ENCODE measurements around the gene LACTBL1. TPM values are rescaled to one million over a fixed set of nuclear protein-coding genes. Genes with fewer than 3 reads are reported as not detected.

LACTBL1 gene
- total and polyA plus RNA-seq, 2 of the 8 experiments (the other 6 are each of a cell fraction or from before 2014, with no cell fraction given) = not detected

- Histone ChIP-seq H3K14ac (ENCODE audit: insufficient read length) (no peak overlapping the region), H2BK20ac (ENCODE audit: low read length) (no peak overlapping the region), H3K36me3 (ENCODE audit: control insufficient read depth in 2 of 4, insufficient read depth in 4 of 4, low read length in 3 of 4) (no peaks in the 10 kb centered on the region), H4K5ac (ENCODE audit: insufficient read length, low read depth, low read length) (no peak overlapping the region), H4K20me1 (replicated peaks in 1 of 2; ENCODE audit: control insufficient read depth in 1 of 2, insufficient read depth in 2 of 2, low read length in 2 of 2) (no peaks in the 10 kb centered on the region), H2AFZ (ENCODE audit: low read length) (no peak overlapping the region), H2BK5ac (ENCODE audit: low read depth, low read length) (no peak overlapping the region), H4K8ac (ENCODE audit: extremely low read depth, insufficient read depth, low read length) (no peak overlapping the region), H3K56ac (replicated peaks; ENCODE audit: insufficient read length, low read depth, low read length) (no peak overlapping the region), H3K18ac (ENCODE audit: extremely low read depth, low read length) (no peak overlapping the region), H2BK15ac (ENCODE audit: low read length) (no peak overlapping the region), H3K79me2 (ENCODE audit: control insufficient read depth in 1 of 2, insufficient read depth in 2 of 2, low read length in 2 of 2) (no peaks in the 10 kb centered on the region), H3K4me1 (replicated peaks in 1 of 4; ENCODE audit: control insufficient read depth in 3 of 4, insufficient read depth in 4 of 4, low read length in 3 of 4) (no peaks in the 10 kb centered on the region), H3K27me3 (replicated peaks in 1 of 4; ENCODE audit: control insufficient read depth in 3 of 4, extremely low read depth in 1 of 4, insufficient read depth in 3 of 4, low read length in 3 of 4) (peaks cover 0 to 2% (median 0%) of the 10 kb centered on the region in 4 experiments; a peak in 2 of 7 replicates), H3K4me3 (ENCODE audit: extremely low read depth in 1 of 4, insufficient read depth in 2 of 4, low read depth in 3 of 4, low read length in 4 of 4) (no peak overlapping the region), H4K91ac (replicated peaks; ENCODE audit: insufficient read length, low read length) (no peak overlapping the region), H3K23me2 (ENCODE audit: low read depth, low read length) (no peaks in the 10 kb centered on the region), H3K4ac (replicated peaks; ENCODE audit: insufficient read length, low read depth, low read length) (no peak overlapping the region), H3K9me3 (ENCODE audit: insufficient read depth in 2 of 2, low read depth in 1 of 2, low read length in 1 of 2) (no peaks in the 10 kb centered on the region), H3K4me2 (ENCODE audit: insufficient read depth in 1 of 2, low read depth in 2 of 2, low read length in 2 of 2) (no peak overlapping the region), H3K9ac (replicated peaks in 1 of 4; ENCODE audit: extremely low read depth in 1 of 4, low read depth in 3 of 4, low read length in 3 of 4) (no peak overlapping the region), H3K27ac (ENCODE audit: low read depth, low read length) (no peak overlapping the region), H3K23ac (ENCODE audit: insufficient read length) (no peak overlapping the region), H2AK5ac (ENCODE audit: low read depth, low read length) (no peak overlapping the region), H2BK12ac (ENCODE audit: low read depth, low read length) (no peak overlapping the region), H2BK120ac (replicated peaks; ENCODE audit: low read depth, low read length) (no peak overlapping the region), H3K79me1 (ENCODE audit: low read depth, low read length) (no peaks in the 10 kb centered on the region)
- POLR2A ChIA-PET (ENCODE audit: partially characterized antibody) = no interaction called here
- WGBS, 2 experiments (ENCODE audit: extremely low coverage in 1 of 2, insufficient coverage in 1 of 2, insufficient read length in 1 of 2, insufficient replicate concordance in 2 of 2, low coverage in 1 of 2, low lambda C conversion rate in 2 of 2, missing lambda C conversion rate in 1 of 2) = 93% methylated on average over 7 of the region's 7 CpGs; no CpG with 5 or more reads in 1 of the 2 experiments
- CTCF ChIA-PET (ENCODE audit: partially characterized antibody) = interaction anchor here (1.5 to 5.4 kb wide), 2 partner anchors 256 to 287 kb away, joined by 3 to 39 read pairs; no protein-coding TSS in a partner anchor
- FAIRE-seq (no peak), DNase-seq (ENCODE audit: low read depth in 1 of 2, low spot score in 2 of 2) (no peak)
- TF ChIP-seq TBP (IDR thresholded peaks at IDR 0.05; ENCODE audit: low read depth, low read length) (no peak), POLR2AphosphoS5 (IDR thresholded peaks at IDR 0.05; ENCODE audit: low read depth, low read length) (no peak), YY1 (IDR thresholded peaks at IDR 0.05; ENCODE audit: low read depth, low read length) (no peak), SAP30 (IDR thresholded peaks at IDR 0.05; ENCODE audit: insufficient read depth, insufficient replicate concordance, low read length) (no peak), KDM5A (IDR thresholded peaks at IDR 0.05; ENCODE audit: low read length) (no peak), E2F6 (IDR thresholded peaks at IDR 0.05) (no peak), EZH2 (IDR thresholded peaks at IDR 0.05; ENCODE audit: low read depth, low read length, severe bottlenecking) (no peak), MAX (IDR thresholded peaks at IDR 0.05) (no peak), RNF2 (IDR thresholded peaks at IDR 0.05; ENCODE audit: borderline replicate concordance, low read depth, low read length, missing control alignments, poor library complexity, severe bottlenecking) (no peak), CTBP2 (IDR thresholded peaks at IDR 0.05; ENCODE audit: borderline replicate concordance, insufficient read depth, insufficient read length, low read length) (no peak)
These were observed 12.9 kb downstream of the LACTBL1 start for GRCh38 chr1:22959545-22960360.

All from H1 (cell line).